ENCODE measurements around the gene TLN1.

TLN1 gene

DNA sequence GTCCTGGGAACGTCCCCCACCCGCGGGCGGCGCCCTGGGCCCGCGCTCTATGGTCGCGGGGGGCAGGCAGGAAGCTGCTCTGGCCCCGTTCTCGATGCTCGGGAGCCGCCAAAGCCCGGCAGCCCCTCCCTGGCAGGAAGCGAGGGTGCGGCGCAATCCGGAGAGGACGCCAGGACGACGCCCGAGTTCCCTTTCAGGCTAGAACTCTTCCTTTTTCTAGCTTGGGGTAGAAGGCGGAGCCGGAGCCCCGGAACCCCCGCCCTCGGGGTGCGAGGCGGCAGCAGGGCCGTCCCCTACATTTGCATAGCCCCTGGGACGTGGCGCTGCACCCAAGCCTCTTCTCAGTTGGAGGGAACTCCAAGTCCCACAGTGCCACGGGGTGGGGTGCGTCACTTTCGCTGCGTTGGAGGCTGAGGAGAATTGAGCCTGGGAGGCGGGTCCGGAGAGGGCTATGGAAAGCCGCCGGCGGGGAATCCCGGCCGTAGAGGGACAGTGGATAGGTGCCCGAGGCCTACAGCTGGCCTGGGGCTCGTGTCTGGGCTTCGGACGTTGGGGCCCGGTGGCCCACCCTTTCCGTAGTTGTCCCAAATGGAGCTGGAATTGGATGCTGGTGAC is at the start of gene TLN1, which contains the start of gene CREB3:
TSS of gene TLN1 (minus strand) at position 11 of the 615 bp plus-strand sequence. CDS start 6,501 bp downstream, outside the sequence.
TSS of gene CREB3 (plus strand) at position 482 of the 615 bp plus-strand sequence. CDS start at position 589, 107 bp downstream.
- peak; percentile 97 for DNase-seq (ENCODE audit: low read depth, low spot score)

GRCh38 chr9:35781066-35781465 is 49.1 kb upstream of the TLN1 start:
- no peak for DNase-seq (ENCODE audit: low read depth, low spot score)

GRCh38 chr9:35778496-35778895 is 46.5 kb upstream of the TLN1 start:
- DNase-seq (ENCODE audit: low read depth, low spot score): no peak

GRCh38 chr9:35776018-35776417 is 44.0 kb upstream of the TLN1 start:
- DNase-seq (ENCODE audit: low read depth, low spot score): no peak

DNA sequence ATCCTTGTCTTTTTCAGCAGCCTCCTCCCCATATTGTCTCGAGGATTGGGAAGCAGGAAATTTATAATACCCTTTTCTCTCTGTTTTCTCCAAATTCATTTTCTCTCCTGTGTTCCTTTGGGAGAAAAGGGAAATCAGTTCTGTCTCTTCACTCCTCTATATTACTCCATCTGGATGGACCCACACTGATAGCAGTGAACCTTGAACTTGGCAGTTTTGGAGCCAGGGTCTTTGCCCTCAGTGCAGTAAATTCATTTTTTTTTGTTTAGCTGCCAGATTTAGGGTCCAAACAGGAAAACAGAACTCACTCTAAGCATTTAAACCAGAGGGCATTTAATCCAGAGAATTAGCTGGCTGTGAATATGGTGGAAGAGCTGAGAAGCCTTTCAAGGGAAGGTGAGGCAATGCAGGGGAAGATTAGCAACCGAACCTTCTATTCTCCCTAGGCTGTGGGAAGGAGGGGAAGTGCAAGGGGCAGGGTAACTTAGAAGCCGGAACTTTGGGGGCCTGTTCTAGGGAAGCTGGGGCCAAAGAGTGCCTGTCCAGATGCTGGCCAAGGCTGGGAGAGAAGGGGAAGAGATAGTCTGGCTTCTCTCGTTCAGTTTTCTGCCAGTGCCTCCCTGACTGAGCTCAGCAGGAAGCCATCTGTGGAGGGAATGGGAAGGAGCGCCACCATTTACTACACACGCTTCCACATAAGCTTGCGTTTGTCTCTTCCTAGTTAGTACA is 43.1 kb upstream of the TLN1 start:
- DNase-seq (ENCODE audit: low read depth, low spot score): no peak

- no peak for DNase-seq (ENCODE audit: low read depth, low spot score)
Measured at GRCh38 chr9:35771943-35772342, 39.9 kb upstream of the TLN1 start.

- DNase-seq (ENCODE audit: low read depth, low spot score): no peak
Measured at GRCh38 chr9:35771534-35771933, 39.5 kb upstream of the TLN1 start.

GRCh38 chr9:35771075-35771433 is 39.1 kb upstream of the TLN1 start:
- no peak for DNase-seq (ENCODE audit: low read depth, low spot score)

DNA sequence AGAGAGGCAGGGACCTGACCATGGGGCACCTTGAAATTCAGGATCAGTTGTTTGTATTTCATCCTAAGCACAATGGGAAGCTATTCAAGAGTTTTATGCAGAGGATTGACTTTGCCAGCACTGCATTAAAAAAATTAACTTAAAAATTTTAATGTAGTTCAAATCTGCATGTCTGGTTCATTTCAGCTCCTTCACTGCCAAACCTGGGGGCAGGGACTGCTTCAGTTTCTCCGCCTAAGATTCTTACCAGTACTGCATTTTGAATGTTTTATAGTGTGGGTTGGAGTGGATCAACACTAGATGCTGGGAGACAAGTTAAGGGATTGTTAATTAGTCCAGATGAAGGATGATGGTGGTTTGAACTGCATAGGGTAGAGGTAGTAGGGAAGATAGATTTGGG is 37.8 kb upstream of the TLN1 start:
- no peak for DNase-seq (ENCODE audit: low read depth, low spot score)

- no peak for DNase-seq (ENCODE audit: low read depth, low spot score)
Measured at GRCh38 chr9:35767458-35767857, 35.5 kb upstream of the TLN1 start.

DNA sequence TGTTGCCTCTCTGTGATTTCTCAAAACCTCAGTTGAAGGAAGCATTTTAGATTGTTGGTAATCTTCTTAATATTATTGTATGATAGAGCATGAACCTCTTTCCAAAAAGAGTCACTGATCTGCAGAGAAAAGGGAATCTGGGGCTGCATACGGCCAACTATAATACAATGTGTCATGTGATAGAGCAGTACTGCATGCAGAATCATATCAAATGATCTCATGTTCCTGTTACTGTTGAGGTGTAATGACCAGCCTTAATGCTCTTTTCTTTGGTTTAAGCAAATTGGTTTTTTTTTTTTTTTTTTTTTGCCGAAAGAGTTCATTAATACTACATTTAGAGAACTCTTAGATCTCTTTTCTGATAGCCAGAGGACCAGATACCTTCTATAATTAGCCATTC is 35.0 kb upstream of the TLN1 start:
- DNase-seq (ENCODE audit: low read depth, low spot score): no peak

DNA sequence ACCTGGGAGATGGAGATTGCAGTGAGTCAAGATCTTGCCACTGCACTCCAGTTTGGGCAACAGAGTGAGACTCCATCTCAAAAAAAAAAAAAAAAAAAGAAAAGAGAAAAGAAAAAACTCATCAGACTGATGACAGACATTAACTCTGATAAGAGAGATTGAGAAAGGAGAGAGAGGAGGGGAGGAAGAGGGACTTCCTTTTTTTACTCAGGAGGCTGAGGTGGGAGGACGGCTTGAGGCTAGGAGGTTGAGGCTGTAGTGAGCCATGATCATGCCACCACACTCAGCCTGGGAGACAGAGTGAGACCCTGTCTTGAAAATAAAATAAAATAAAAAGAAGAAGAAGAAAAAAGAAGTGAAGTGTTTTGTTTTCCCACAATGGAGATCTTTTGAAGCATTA is 31.8 kb upstream of the TLN1 start:
- DNase-seq (ENCODE audit: low read depth, low spot score): no peak

- no peak for DNase-seq (ENCODE audit: low read depth, low spot score)
Measured at GRCh38 chr9:35763181-35763580, 31.2 kb upstream of the TLN1 start.

DNA sequence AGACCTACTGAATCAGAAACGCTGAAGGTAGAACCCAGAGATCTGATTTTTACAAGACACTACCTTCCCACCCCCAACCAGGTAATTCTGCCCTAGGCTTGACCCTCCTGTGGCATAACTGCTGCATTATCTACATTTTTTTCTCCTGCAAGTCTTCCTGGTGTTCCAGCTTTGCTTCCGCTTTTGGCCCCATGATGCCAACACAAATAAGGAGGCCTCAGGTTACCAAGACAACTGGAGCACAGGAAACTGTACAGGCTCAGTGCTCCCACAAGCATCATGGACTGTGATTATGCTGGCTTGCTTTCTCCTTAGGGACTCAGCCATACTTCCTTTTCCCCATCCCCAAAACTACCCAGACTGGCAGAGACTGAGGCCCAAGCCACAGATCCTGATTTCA is 28.7 kb upstream of the TLN1 start:
- DNase-seq (ENCODE audit: low read depth, low spot score): no peak

DNA sequence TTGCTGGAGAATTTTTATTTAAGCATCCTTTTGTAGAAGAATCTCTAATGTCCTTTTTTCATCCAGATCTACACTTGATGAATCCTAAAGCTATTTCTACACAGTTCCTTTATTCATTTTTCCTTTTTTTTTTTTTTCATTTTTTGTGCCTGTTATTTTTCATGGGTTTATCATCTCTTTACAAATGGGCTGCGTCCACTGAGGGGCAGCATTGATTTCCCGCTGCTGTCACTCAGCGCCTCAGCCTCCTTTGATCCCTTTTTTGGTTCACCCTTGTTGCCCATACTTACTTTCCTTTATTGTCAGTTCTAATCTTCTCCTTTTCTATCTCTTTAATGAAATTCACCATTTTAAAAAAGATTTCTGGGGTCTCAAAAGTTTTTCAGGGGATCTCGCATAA is 27.8 kb upstream of the TLN1 start:
- DNase-seq (ENCODE audit: low read depth, low spot score): no peak

- no peak for DNase-seq (ENCODE audit: low read depth, low spot score)
Measured at GRCh38 chr9:35758475-35759050, 26.6 kb upstream of the TLN1 start.

DNA sequence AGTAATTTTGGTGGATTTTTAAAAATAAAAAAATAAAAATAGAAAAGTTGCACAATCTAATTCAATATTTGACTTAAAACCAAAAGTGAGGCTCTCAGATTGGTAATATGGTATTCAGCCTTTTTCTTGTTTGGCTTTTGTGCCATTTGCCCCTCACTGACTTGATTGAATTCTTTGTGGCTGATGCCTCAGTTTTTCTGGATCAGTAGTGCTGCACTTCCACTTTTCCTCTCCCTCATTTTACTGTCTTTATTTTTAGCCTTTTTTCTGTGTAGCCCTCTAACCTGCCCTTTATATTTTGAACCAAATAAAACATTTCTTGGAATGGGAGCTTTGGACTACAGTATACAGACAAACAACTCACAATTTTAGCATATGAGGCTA is 25.9 kb upstream of the TLN1 start:
- no peak for DNase-seq (ENCODE audit: low read depth, low spot score)

- no peak for DNase-seq (ENCODE audit: low read depth, low spot score)
Measured at GRCh38 chr9:35757226-35757891, 25.4 kb upstream of the TLN1 start.

GRCh38 chr9:35756275-35757225 is 24.6 kb upstream of the TLN1 start:
- DNase-seq (ENCODE audit: low read depth, low spot score): no peak

GRCh38 chr9:35755071-35755470 is 23.1 kb upstream of the TLN1 start:
- no peak for DNase-seq (ENCODE audit: low read depth, low spot score)

GRCh38 chr9:35754264-35754663 is 22.3 kb upstream of the TLN1 start, which contains the start of gene MSMP:
TSS of gene MSMP (minus strand) at chr9:35754276. CDS start at chr9:35754129, 147 bp downstream.
- DNase-seq (ENCODE audit: low read depth, low spot score): no peak

Data from brain pericyte (primary cell).